ENCODE results near the gene LAPTM4A. TPM values are rescaled to one million over a fixed set of nuclear protein-coding genes. Genes with fewer than 3 reads are reported as not detected.

LAPTM4A gene
- polyA plus RNA-seq, 1 donor (not counting 4 experiments of a cell fraction or from before 2014, with no cell fraction given), result 509 TPM

DNA sequence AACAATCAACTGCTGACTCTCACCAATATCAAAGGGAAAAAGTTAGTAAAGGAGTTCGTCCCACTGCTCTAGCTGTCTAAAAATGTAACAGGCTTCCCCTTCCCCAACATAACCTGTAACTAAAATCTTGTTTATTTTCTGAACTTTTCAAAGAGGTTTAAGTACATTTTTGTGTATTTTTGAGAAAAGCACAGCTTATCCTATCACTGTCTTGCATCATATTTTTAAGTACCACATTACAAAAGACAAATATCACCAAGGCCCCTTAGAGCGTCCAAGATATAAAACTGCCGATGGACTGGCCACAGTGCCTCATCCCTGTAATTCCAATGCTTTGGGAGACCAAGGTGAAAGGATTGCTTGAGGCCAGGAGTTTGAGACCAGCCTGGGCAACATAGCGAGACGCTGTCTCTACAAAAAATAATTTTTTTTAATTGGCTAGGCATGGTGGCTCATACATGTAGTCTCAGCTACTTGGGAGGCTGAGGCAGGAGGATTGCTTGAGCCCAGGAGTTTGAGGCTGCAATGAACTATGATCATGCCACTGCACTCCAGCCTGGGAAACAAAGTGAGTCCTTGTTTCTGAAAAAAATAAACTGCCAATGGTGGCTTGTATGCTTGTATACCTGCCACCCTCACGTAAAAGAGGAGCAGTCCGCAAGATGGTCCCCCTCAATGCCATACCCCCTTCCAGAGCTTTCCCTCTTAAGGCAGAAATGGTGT lies 21.2 kb upstream of the LAPTM4A start:
- H3K36me3 ChIP-seq (ENCODE audit: control insufficient read depth in 2 of 2, extremely low read depth in 1 of 2, insufficient read depth in 2 of 2, low read length in 2 of 2), result no peaks in the 10 kb centered on the region
- H3K9me1 ChIP-seq (ENCODE audit: control insufficient read depth, extremely low read depth, insufficient read depth, low read length), result no peaks in the 10 kb centered on the region
- no peak overlapping the region for H2AFZ ChIP-seq (ENCODE audit: control insufficient read depth, low read length)
- peaks cover 36% of the 10 kb centered on the region for H3K4me1 ChIP-seq (ENCODE audit: control insufficient read depth, extremely low read depth, insufficient read depth, low read length)
- dilution Hi-C loops (cut with MboI; ENCODE audit: extremely low pct_ligation_motif_present, low sequenced_read_pairs), result no loop called here
- no peak for TF ChIP-seq EZH2 (IDR thresholded peaks at IDR 0.05; ENCODE audit: low read length)
- TF ChIP-seq, protein P1, sequence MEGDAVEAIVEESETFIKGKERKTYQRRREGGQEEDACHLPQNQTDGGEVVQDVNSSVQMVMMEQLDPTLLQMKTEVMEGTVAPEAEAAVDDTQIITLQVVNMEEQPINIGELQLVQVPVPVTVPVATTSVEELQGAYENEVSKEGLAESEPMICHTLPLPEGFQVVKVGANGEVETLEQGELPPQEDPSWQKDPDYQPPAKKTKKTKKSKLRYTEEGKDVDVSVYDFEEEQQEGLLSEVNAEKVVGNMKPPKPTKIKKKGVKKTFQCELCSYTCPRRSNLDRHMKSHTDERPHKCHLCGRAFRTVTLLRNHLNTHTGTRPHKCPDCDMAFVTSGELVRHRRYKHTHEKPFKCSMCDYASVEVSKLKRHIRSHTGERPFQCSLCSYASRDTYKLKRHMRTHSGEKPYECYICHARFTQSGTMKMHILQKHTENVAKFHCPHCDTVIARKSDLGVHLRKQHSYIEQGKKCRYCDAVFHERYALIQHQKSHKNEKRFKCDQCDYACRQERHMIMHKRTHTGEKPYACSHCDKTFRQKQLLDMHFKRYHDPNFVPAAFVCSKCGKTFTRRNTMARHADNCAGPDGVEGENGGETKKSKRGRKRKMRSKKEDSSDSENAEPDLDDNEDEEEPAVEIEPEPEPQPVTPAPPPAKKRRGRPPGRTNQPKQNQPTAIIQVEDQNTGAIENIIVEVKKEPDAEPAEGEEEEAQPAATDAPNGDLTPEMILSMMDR (optimal IDR thresholded peaks at IDR 0.05 in 1 of 3, IDR thresholded peaks at IDR 0.05 in 1 of 3, conservative IDR thresholded peaks at IDR 0.05 in 1 of 3; ENCODE audit: extremely low read depth in 1 of 3, insufficient read depth in 2 of 3, low read length in 3 of 3), result no peak
- FAIRE-seq (no peak), DNase-seq (ENCODE audit: low read depth, low spot score) (no peak)
- H3K27ac ChIP-seq (ENCODE audit: control insufficient read depth, insufficient read depth, low read length), result peak overlapping the region; percentile 85
- no peaks in the 10 kb centered on the region for H3K27me3 ChIP-seq (ENCODE audit: control insufficient read depth, extremely low read depth, insufficient read depth, low read length)
- H3K9me3 ChIP-seq (ENCODE audit: control insufficient read depth, low read depth, low read length), result no peaks in the 10 kb centered on the region
- H3K9ac ChIP-seq (ENCODE audit: control insufficient read depth, extremely low read depth, insufficient read depth, low read length), result peak overlapping the region; percentile 46
- no peak overlapping the region for H3K4me3 ChIP-seq (ENCODE audit: control insufficient read depth in 2 of 3, extremely low read depth in 1 of 3, insufficient read depth in 2 of 3, low read depth in 1 of 3, low read length in 3 of 3)
- H3K79me2 ChIP-seq (ENCODE audit: control insufficient read depth, insufficient read depth, low read length), result no peaks in the 10 kb centered on the region
- peak overlapping the region; percentile 75 for H3K4me2 ChIP-seq (ENCODE audit: control insufficient read depth, extremely low read depth, insufficient read depth, low read depth, low read length)
- no peaks in the 10 kb centered on the region for H4K20me1 ChIP-seq (ENCODE audit: control insufficient read depth, extremely low read depth, insufficient read depth, low read length)

DNA sequence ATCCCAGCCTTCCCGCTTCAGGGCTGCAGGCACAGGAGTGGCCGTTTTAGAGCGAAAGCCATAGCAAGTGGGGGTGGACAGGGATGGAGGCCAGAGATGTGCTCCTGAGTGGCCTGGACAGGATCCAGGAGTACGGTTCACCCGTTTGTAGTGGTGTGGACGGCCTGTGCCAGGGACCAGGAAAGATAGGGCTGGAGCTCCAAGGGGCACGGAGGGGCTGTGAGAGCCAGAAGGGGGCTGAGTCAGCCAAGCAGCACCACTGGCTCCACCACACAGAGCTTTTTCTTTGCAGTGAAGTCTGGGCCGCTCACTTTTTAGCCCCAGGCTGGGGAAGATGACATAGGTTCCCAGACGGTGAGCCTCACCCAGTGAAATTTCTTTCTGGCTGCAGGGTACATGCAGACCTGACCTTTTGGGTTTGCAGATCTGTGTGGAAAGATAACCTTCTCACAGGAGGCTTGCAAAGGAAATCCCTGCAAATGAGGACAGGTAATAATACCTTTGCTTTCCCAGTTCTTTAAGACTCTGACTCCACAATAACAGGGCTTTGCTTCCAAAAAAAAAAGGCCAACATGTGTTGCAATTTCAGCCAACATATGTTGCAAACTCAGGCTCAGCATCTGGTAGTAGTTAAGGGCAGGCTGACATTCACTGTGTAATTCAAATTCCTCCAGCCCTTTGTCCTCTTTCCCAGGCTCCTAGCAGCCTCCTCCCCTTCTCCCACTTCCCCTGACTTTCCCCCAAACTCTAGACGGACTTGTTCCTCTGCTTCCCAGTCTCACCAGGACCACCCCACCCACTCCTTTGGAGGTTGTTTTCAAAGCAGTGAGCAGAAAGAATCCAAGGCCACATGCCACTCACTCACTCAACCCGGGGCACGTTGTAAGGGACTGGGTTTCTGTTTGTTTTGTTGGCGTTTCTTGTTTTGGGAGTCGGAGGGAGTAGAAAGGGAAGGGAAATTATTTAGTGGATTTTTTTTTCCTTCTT lies 20.3 kb upstream of the LAPTM4A start:
- H3K9me3 ChIP-seq (ENCODE audit: control insufficient read depth, low read depth, low read length), result no peaks in the 10 kb centered on the region
- H3K4me1 ChIP-seq (ENCODE audit: control insufficient read depth, extremely low read depth, insufficient read depth, low read length), result peaks cover 44% of the 10 kb centered on the region
- no peak for TF ChIP-seq EZH2 (IDR thresholded peaks at IDR 0.05; ENCODE audit: low read length)
- TF ChIP-seq, protein P1 (optimal IDR thresholded peaks at IDR 0.05 in 1 of 3, IDR thresholded peaks at IDR 0.05 in 1 of 3, conservative IDR thresholded peaks at IDR 0.05 in 1 of 3; ENCODE audit: extremely low read depth in 1 of 3, insufficient read depth in 2 of 3, low read length in 3 of 3), result no peak
- H3K79me2 ChIP-seq (ENCODE audit: control insufficient read depth, insufficient read depth, low read length), result no peaks in the 10 kb centered on the region
- no peak overlapping the region for H3K4me3 ChIP-seq (ENCODE audit: control insufficient read depth in 2 of 3, extremely low read depth in 1 of 3, insufficient read depth in 2 of 3, low read depth in 1 of 3, low read length in 3 of 3)
- no peaks in the 10 kb centered on the region for H4K20me1 ChIP-seq (ENCODE audit: control insufficient read depth, extremely low read depth, insufficient read depth, low read length)
- peak overlapping the region; percentile 49 for H3K9ac ChIP-seq (ENCODE audit: control insufficient read depth, extremely low read depth, insufficient read depth, low read length)
- H3K27me3 ChIP-seq (ENCODE audit: control insufficient read depth, extremely low read depth, insufficient read depth, low read length), result no peaks in the 10 kb centered on the region
- dilution Hi-C loops (cut with MboI; ENCODE audit: extremely low pct_ligation_motif_present, low sequenced_read_pairs), result no loop called here
- H2AFZ ChIP-seq (ENCODE audit: control insufficient read depth, low read length), result peak overlapping the region; percentile 80
- peak overlapping the region; percentile 75 for H3K4me2 ChIP-seq (ENCODE audit: control insufficient read depth, extremely low read depth, insufficient read depth, low read depth, low read length)
- peak overlapping the region; percentile 85 for H3K27ac ChIP-seq (ENCODE audit: control insufficient read depth, insufficient read depth, low read length)
- FAIRE-seq (peak; percentile 84), DNase-seq (ENCODE audit: low read depth, low spot score) (no peak)
- H3K9me1 ChIP-seq (ENCODE audit: control insufficient read depth, extremely low read depth, insufficient read depth, low read length), result no peaks in the 10 kb centered on the region
- no peaks in the 10 kb centered on the region for H3K36me3 ChIP-seq (ENCODE audit: control insufficient read depth in 2 of 2, extremely low read depth in 1 of 2, insufficient read depth in 2 of 2, low read length in 2 of 2)

Data from keratinocyte (primary cell).